Right ventricle myocardium inferior (tissue), 1 donor: Measurements from ENCODE around the gene PTPRS. TPM values are rescaled to one million over a fixed set of nuclear protein-coding genes. Genes with fewer than 3 reads are reported as not detected.
A peak's percentile ranks its signal among the peaks of the same experiment; 100 is the strongest.

ENCODE experiments used
- ATAC-seq: fragments of 200-7000 bp; cut with Tn5 transposase; one replicate; pipeline ENCODE4 v1.9.1; 2020; ENCODE audit warnings: mild to moderate bottlenecking, moderate library complexity
- DNase-seq: peaks from one replicate; pipeline ENCODE4 v3.0.0; 2021; ENCODE audit errors: missing footprints
- intact Hi-C: fragments of 100-400 bp; cut with DNase I; formaldehyde crosslinking; loops from one replicate; pipeline ENCODE4 v1.11.0; 2022
- total RNA-seq: library from RNA; stranded (reverse); fragmentation: NEBNext Ultra II Directional; extraction: Animal tissue kit (Norgen Biotek cat#: 25700); gene quantifications from one replicate; pipeline ENCODE4 v1.2.1, GENCODE V29; 2021
- donor health status: DM: no; HTN: yes; CAD: no; lungs with severe emphysema.

PTPRS gene
- total RNA-seq, 1 donor from 2014 or later, result 61.0 TPM

GRCh38 chr19:5356918-5357317, 16.3 kb upstream of the PTPRS start:
- ATAC-seq (no peak), DNase-seq (no peak)
- intact Hi-C loops, result no loop called here

GRCh38 chr19:5356428-5356827, 15.8 kb upstream of the PTPRS start:
- ATAC-seq (no peak), DNase-seq (no peak)
- intact Hi-C loops, result no loop called here

- intact Hi-C loops, result no loop called here
- ATAC-seq, result no peak
- DNase-seq, result no peak
Measured at GRCh38 chr19:5355693-5356092, 15.1 kb upstream of the PTPRS start.

- no peak for DNase-seq
- intact Hi-C loops, result no loop called here
- ATAC-seq, result no peak
Measured at GRCh38 chr19:5355076-5355475, 14.5 kb upstream of the PTPRS start.

- DNase-seq (no peak), ATAC-seq (no peak)
- intact Hi-C loops, result no loop called here
Measured at GRCh38 chr19:5354403-5354802, 13.8 kb upstream of the PTPRS start.

GRCh38 chr19:5352229-5352763, 11.7 kb upstream of the PTPRS start:
- intact Hi-C loops, result no loop called here
- ATAC-seq, result no peak
- DNase-seq, result no peak

- no peak for DNase-seq
- intact Hi-C loops, result no loop called here
- no peak for ATAC-seq
Measured at GRCh38 chr19:5351731-5352228, 11.2 kb upstream of the PTPRS start.

- intact Hi-C loops, result no loop called here
- ATAC-seq (no peak), DNase-seq (no peak)
Measured at GRCh38 chr19:5349041-5349440, 8.4 kb upstream of the PTPRS start.

- DNase-seq (no peak), ATAC-seq (no peak)
- intact Hi-C loops, result no loop called here
Measured at GRCh38 chr19:5345895-5346386, 5.3 kb upstream of the PTPRS start.

- DNase-seq, result no peak
- no peak for ATAC-seq
- intact Hi-C loops, result no loop called here
Measured at GRCh38 chr19:5343848-5344247, 3.2 kb upstream of the PTPRS start.

GRCh38 chr19:5342573-5343201, 2.1 kb upstream of the PTPRS start:
- DNase-seq, result no peak
- no peak for ATAC-seq
- intact Hi-C loops, result no loop called here

- DNase-seq (no peak), ATAC-seq (no peak)
- intact Hi-C loops, result no loop called here
Measured at GRCh38 chr19:5341981-5342380, 1.4 kb upstream of the PTPRS start.

GRCh38 chr19:5341448-5341820, 822 bp upstream of the PTPRS start:
- no peak for ATAC-seq
- intact Hi-C loops, result no loop called here

GRCh38 chr19:5339950-5340636, 519 bp downstream of the PTPRS start:
- ATAC-seq (peak; percentile 28), DNase-seq (peak; percentile 65)
- intact Hi-C loops, result no loop called here

More at GRCh38 chr19:5341448-5341820, 822 bp upstream of the PTPRS start:
- DNase-seq, result no peak

GRCh38 chr19:5339198-5339949, 1.2 kb downstream of the PTPRS start:
- DNase-seq (no peak), ATAC-seq (no peak)
- intact Hi-C loops, result no loop called here

GRCh38 chr19:5338656-5339197, 1.9 kb downstream of the PTPRS start:
- ATAC-seq (no peak), DNase-seq (no peak)
- intact Hi-C loops, result no loop called here

GRCh38 chr19:5337708-5338655, 2.6 kb downstream of the PTPRS start:
- DNase-seq, result no peak
- ATAC-seq, result no peak
- intact Hi-C loops, result no loop called here

GRCh38 chr19:5337126-5337525, 3.5 kb downstream of the PTPRS start:
- ATAC-seq, result no peak
- DNase-seq, result no peak
- intact Hi-C loops, result no loop called here
